Neural progenitor cell (in vitro differentiated cells): ENCODE data around the gene HECTD3. TPM values are rescaled to one million over a fixed set of nuclear protein-coding genes. Genes with fewer than 3 reads are reported as not detected.

Source experiments
- DNase-seq: peaks from one replicate; pipeline ENCODE4 v3.0.0-alpha.2; 2016; ENCODE audit warnings: low spot score
- H2AFZ ChIP-seq: fragments of 200-600 bp; sonication (generic); replicated peaks from 2 replicates; pipeline ENCODE4 v1.6.1; 2016; ENCODE audit warnings: antibody characterized with exemption
- H3F3A ChIP-seq: fragments of 200-600 bp; sonication (generic); 2 replicates; pipeline ENCODE4 v1.6.1; 2016; ENCODE audit warnings: antibody characterized with exemption, low read depth
- H3K27ac ChIP-seq: fragments of 200-600 bp; sonication (generic); 2 replicates; pipeline ENCODE4 v1.5.1; 2016; ENCODE audit warnings: mild to moderate bottlenecking
- H3K27me3 ChIP-seq: fragments of 200-600 bp; sonication (generic); 2 replicates; pipeline ENCODE4 v1.6.1; 2016; ENCODE audit warnings: mild to moderate bottlenecking, moderate library complexity
- H3K36me3 ChIP-seq: fragments of 200-600 bp; sonication (generic); 2 replicates; pipeline ENCODE4 v1.5.1; 2016
- H3K4me1 ChIP-seq: fragments of 200-600 bp; sonication (generic); 2 replicates; pipeline ENCODE4 v1.6.1; 2016; ENCODE audit warnings: mixed run types
- H3K4me2 ChIP-seq: fragments of 200-600 bp; sonication (generic); 2 replicates; pipeline ENCODE4 v1.6.1; 2016
- H3K4me3 ChIP-seq: fragments of 200-600 bp; sonication (generic); 2 replicates; pipeline ENCODE4 v1.5.1; 2016
- H3K79me2 ChIP-seq: fragments of 200-600 bp; sonication (generic); 2 replicates; pipeline ENCODE4 v1.6.1; 2016; ENCODE audit warnings: low read depth
- H3K9ac ChIP-seq: fragments of 200-600 bp; sonication (generic); 2 replicates; pipeline ENCODE4 v1.6.1; 2016
- H3K9me3 ChIP-seq: fragments of 200-600 bp; sonication (generic); 2 replicates; pipeline ENCODE4 v1.5.1; 2016; ENCODE audit warnings: low read depth
- H4K20me1 ChIP-seq: fragments of 200-600 bp; sonication (generic); 2 replicates; pipeline ENCODE4 v1.6.1; 2016; ENCODE audit warnings: low read depth
- H3K27ac Mint-ChIP-seq: 3 replicates; pipeline ENCODE4 v1.8.0; 2021; ENCODE audit warnings: mixed read lengths
- H3K27me3 Mint-ChIP-seq: 2 replicates; pipeline ENCODE4 v1.8.0; 2022; ENCODE audit warnings: low read depth, mild to moderate bottlenecking, inconsistent platforms, moderate library complexity, mixed read lengths; ENCODE audit not compliant: insufficient read depth
- H3K36me3 Mint-ChIP-seq: 3 replicates; pipeline ENCODE4 v1.8.0; 2021; ENCODE audit warnings: mixed read lengths
- H3K4me1 Mint-ChIP-seq: 3 replicates; pipeline ENCODE4 v1.8.0; 2021; ENCODE audit warnings: mixed read lengths
- H3K4me3 Mint-ChIP-seq: 3 replicates; pipeline ENCODE4 v1.8.0; 2021; ENCODE audit warnings: mild to moderate bottlenecking, moderate library complexity, mixed read lengths
- H3K9me3 Mint-ChIP-seq: 3 replicates; pipeline ENCODE4 v1.8.0; 2020; ENCODE audit warnings: mixed read lengths
- CTCF ChIP-seq: fragments of 200-600 bp; sonication (generic); IDR thresholded peaks from 2 replicates; pipeline ENCODE4 v1.5.1; 2017; ENCODE audit warnings: antibody characterized with exemption, mild to moderate bottlenecking
- EZH2 ChIP-seq: fragments of 200-600 bp; sonication (generic); IDR thresholded peaks from 2 replicates; pipeline ENCODE4 v1.6.1; 2017; ENCODE audit warnings: antibody characterized with exemption, mild to moderate bottlenecking, moderate library complexity
- EZH2phosphoT487 ChIP-seq: fragments of 200-600 bp; sonication (generic); IDR thresholded peaks from 2 replicates; pipeline ENCODE4 v1.6.1; 2017; ENCODE audit warnings: antibody characterized with exemption
- total RNA-seq: library from RNA; depleted of rRNA; stranded (reverse); fragments of >200 nt; gene quantifications from 2 replicates; pipeline ENCODE4 v1.2.3, GENCODE V29; 2015; ENCODE audit warnings: low replicate concordance

Gene HECTD3
- total RNA-seq, 1 donor from 2014 or later, result 13.1 TPM

DNA sequence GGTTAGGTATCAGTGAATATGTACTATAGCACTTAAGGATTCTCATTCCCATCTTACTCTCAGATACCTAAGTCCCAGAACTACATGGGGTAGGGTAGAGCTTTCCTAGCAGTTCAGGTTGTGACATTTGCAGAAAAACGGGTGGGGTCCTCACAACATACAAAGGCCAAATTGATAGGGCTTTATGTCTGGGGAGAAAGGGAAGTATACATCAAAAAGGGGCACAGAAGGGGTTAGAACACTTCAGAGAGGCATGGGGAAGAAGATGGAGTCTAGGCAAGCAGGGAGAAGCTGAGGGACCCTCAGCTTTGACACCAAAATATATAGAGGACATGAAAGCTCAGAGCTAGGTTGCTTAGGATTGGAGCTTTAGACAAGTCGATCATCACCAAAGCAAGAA lies 4.6 kb upstream of the HECTD3 start:
- Mint-ChIP-seq H3K4me3 (no peak overlapping the region), H3K9me3 (no peaks in the 10 kb centered on the region), H3K36me3 (no peaks in the 10 kb centered on the region), H3K27me3 (peaks cover 2% of the 10 kb centered on the region), H3K27ac (no peak overlapping the region), H3K4me1 (peaks cover 30% of the 10 kb centered on the region)
- no peak for DNase-seq
- peaks cover 5% of the 10 kb centered on the region for H3K4me1 ChIP-seq
- H2AFZ ChIP-seq, result no peak overlapping the region
- H3K9ac ChIP-seq, result no peak overlapping the region
- no peaks in the 10 kb centered on the region for H3K9me3 ChIP-seq
- no peaks in the 10 kb centered on the region for H3K36me3 ChIP-seq
- no peak overlapping the region for H3K27ac ChIP-seq
- no peak overlapping the region for H3K4me3 ChIP-seq
- no peaks in the 10 kb centered on the region for H3K27me3 ChIP-seq
- H3F3A ChIP-seq, result peaks cover 7% of the 10 kb centered on the region
- no peak overlapping the region for H3K4me2 ChIP-seq
- H3K79me2 ChIP-seq, result peaks cover 10% of the 10 kb centered on the region
- TF ChIP-seq CTCF (no peak), EZH2phosphoT487 (no peak), EZH2 (no peak)
- peaks cover under 1% of the 10 kb centered on the region for H4K20me1 ChIP-seq

GRCh38 chr1:45014321-45015028 lies 3.4 kb upstream of the HECTD3 start:
- H3K4me1 Mint-ChIP-seq, result peaks cover 39% of the 10 kb centered on the region
- H3K36me3 ChIP-seq, result no peaks in the 10 kb centered on the region
- no peaks in the 10 kb centered on the region for H3K9me3 ChIP-seq
- TF ChIP-seq CTCF (peak; percentile 96), EZH2phosphoT487 (no peak), EZH2 (no peak)
- H3K79me2 ChIP-seq, result peaks cover 10% of the 10 kb centered on the region
- peaks cover 5% of the 10 kb centered on the region for H3K4me1 ChIP-seq
- H3K9me3 Mint-ChIP-seq, result no peaks in the 10 kb centered on the region
- H2AFZ ChIP-seq, result no peak overlapping the region
- H3F3A ChIP-seq, result peaks cover 7% of the 10 kb centered on the region
- peaks cover 2% of the 10 kb centered on the region for H3K27me3 Mint-ChIP-seq
- no peak overlapping the region for H3K27ac ChIP-seq
- no peak overlapping the region for H3K9ac ChIP-seq
- H3K27ac Mint-ChIP-seq, result no peak overlapping the region
- H3K27me3 ChIP-seq, result peaks cover 3% of the 10 kb centered on the region
- peaks cover 3% of the 10 kb centered on the region for H4K20me1 ChIP-seq
- H3K36me3 Mint-ChIP-seq, result peaks cover 3% of the 10 kb centered on the region
- no peak overlapping the region for H3K4me2 ChIP-seq
- H3K4me3 Mint-ChIP-seq, result peak overlapping the region; percentile 77
- no peak overlapping the region for H3K4me3 ChIP-seq
- DNase-seq, result peak; percentile 88

- Mint-ChIP-seq H3K27ac (no peak overlapping the region), H3K27me3 (peaks cover 2% of the 10 kb centered on the region), H3K4me3 (peak overlapping the region; percentile 31), H3K4me1 (peaks cover 39% of the 10 kb centered on the region), H3K9me3 (no peaks in the 10 kb centered on the region), H3K36me3 (peaks cover 3% of the 10 kb centered on the region)
- H3K4me1 ChIP-seq, result peaks cover 5% of the 10 kb centered on the region
- H3K4me3 ChIP-seq, result peak overlapping the region; percentile 90
- peaks cover 3% of the 10 kb centered on the region for H4K20me1 ChIP-seq
- H3K27ac ChIP-seq, result no peak overlapping the region
- H3K9ac ChIP-seq, result peak overlapping the region; percentile 64
- H3F3A ChIP-seq, result peaks cover 7% of the 10 kb centered on the region
- peak overlapping the region; percentile 100 for H3K4me2 ChIP-seq
- H3K79me2 ChIP-seq, result peaks cover 10% of the 10 kb centered on the region
- no peaks in the 10 kb centered on the region for H3K9me3 ChIP-seq
- TF ChIP-seq EZH2phosphoT487 (no peak), CTCF (no peak), EZH2 (no peak)
- H3K36me3 ChIP-seq, result no peaks in the 10 kb centered on the region
- H2AFZ ChIP-seq, result no peak overlapping the region
- peaks cover 3% of the 10 kb centered on the region for H3K27me3 ChIP-seq
- no peak for DNase-seq
Measured at GRCh38 chr1:45013551-45014209, 2.6 kb upstream of the HECTD3 start.
